PC-9 (cell line): ENCODE measurements around the gene SPINT1. TPM values are rescaled to one million over a fixed set of nuclear protein-coding genes. Genes with fewer than 3 reads are reported as not detected.
A peak's percentile ranks its signal among the peaks of the same experiment; 100 is the strongest.
"Not testable (repeated sequence)": the region's sequence is repeated elsewhere in the genome, so short reads cannot be mapped to it uniquely, and the experiment has no call there.

Experiments used
- BruUV-seq: library from RNA; stranded (reverse); fragments of 400-500 nt; replicated peaks from 2 replicates; lab custom pipeline; 2021; lab: Mats Ljungman, UMichigan
- CTCF ChIA-PET: fragments of 300-600 bp; sonication (Branson Sonifier 250); formaldehyde crosslinking; loops from one replicate; lab custom pipeline; 2022; ENCODE audit warnings: antibody characterized with exemption; lab: Charles Lee
- POLR2A ChIA-PET: fragments of 300-600 bp; sonication (Branson Sonifier 250); formaldehyde crosslinking; loops from one replicate; lab custom pipeline; 2022; ENCODE audit warnings: antibody characterized with exemption; ENCODE audit not compliant: unreplicated experiment; lab: Charles Lee
- DNase-seq, 2 experiments: peaks; one replicate each; pipeline versions ENCODE4 v3.0.0 to v3.0.0-alpha.2; 2015 to 2022; ENCODE audit warnings: mixed read lengths in 1 of 2
- H2AFZ ChIP-seq: fragments of 200-600 bp; sonication (generic); 2 replicates; pipeline ENCODE4 v1.8.1; 2017; ENCODE audit warnings: antibody characterized with exemption
- H3F3A ChIP-seq: fragments of 200-600 bp; sonication (generic); 2 replicates; pipeline ENCODE4 v1.8.1; 2017; ENCODE audit warnings: antibody characterized with exemption, mild to moderate bottlenecking, low read depth; ENCODE audit not compliant: insufficient read depth
- H3K27ac ChIP-seq: fragments of 200-600 bp; sonication (generic); 2 replicates; pipeline ENCODE4 v1.6.1; 2016; ENCODE audit warnings: mixed run types
- H3K27me3 ChIP-seq: fragments of 200-600 bp; sonication (generic); 2 replicates; pipeline ENCODE4 v1.6.1; 2016; ENCODE audit warnings: low read depth, mixed run types; ENCODE audit not compliant: insufficient read depth
- H3K36me3 ChIP-seq: fragments of 200-600 bp; sonication (generic); 2 replicates; pipeline ENCODE4 v1.6.1; 2016; ENCODE audit warnings: low read depth, mixed run types
- H3K4me1 ChIP-seq: fragments of 200-600 bp; sonication (generic); replicated peaks from 2 replicates; pipeline ENCODE4 v1.6.1; 2016; ENCODE audit warnings: mixed run types; ENCODE audit not compliant: insufficient read depth
- H3K4me2 ChIP-seq: fragments of 200-600 bp; sonication (generic); 2 replicates; pipeline ENCODE4 v1.6.1; 2017; ENCODE audit warnings: mixed run types
- H3K4me3 ChIP-seq: fragments of 200-600 bp; sonication (generic); 2 replicates; pipeline ENCODE4 v1.6.1; 2016; ENCODE audit warnings: mixed run types
- H3K79me2 ChIP-seq: fragments of 200-600 bp; sonication (generic); 2 replicates; pipeline ENCODE4 v1.6.1; 2017; ENCODE audit warnings: low read depth, mixed run types
- H3K9me2 ChIP-seq: fragments of 200-600 bp; sonication (generic); 2 replicates; pipeline ENCODE4 v1.8.1; 2017; ENCODE audit warnings: mild to moderate bottlenecking; ENCODE audit not compliant: insufficient read depth
- H3K9me3 ChIP-seq: fragments of 200-600 bp; sonication (generic); 2 replicates; pipeline ENCODE4 v1.8.1; 2016; ENCODE audit warnings: low read depth; ENCODE audit not compliant: insufficient read depth
- H4K20me1 ChIP-seq: fragments of 200-600 bp; sonication (generic); 2 replicates; pipeline ENCODE4 v1.8.1; 2017; ENCODE audit not compliant: insufficient read depth
- CTCF ChIP-seq: fragments of 200-600 bp; sonication (generic); conservative IDR thresholded peaks from 2 replicates; pipeline ENCODE4 v1.6.1; 2017; ENCODE audit warnings: mixed run types, antibody characterized with exemption, mild to moderate bottlenecking, moderate library complexity
- EZH2 ChIP-seq: fragments of 200-600 bp; sonication (generic); IDR thresholded peaks from 2 replicates; pipeline ENCODE4 v1.8.0; 2017; ENCODE audit warnings: antibody characterized with exemption, low read depth
- intact Hi-C: fragments of 100-400 bp; cut with micrococcal nuclease; formaldehyde crosslinking; loops from one replicate; pipeline ENCODE4 v1.10.0; 2022; ENCODE audit not compliant: unreplicated experiment
- total RNA-seq: library from RNA; stranded (reverse); gene quantifications from 2 replicates; pipeline ENCODE4 v1.2.3, GENCODE V29; 2021

SPINT1 gene
- total RNA-seq, 1 experiment from 2014 or later = 141 TPM

GRCh38 chr15:40857601-40858341, 13.9 kb downstream of the SPINT1 start:
- Histone ChIP-seq H3K36me3 (0 out of 2 replicates have a peak, but pooled peaks cover 4% of the 10 kb centered on the region), H4K20me1 (no peaks in the 10 kb centered on the region), H3F3A (peaks cover 47% of the 10 kb centered on the region), H3K79me2 (no peaks in the 10 kb centered on the region), H3K27me3 (no peaks in the 10 kb centered on the region), H3K4me1 (peaks cover 36% of the 10 kb centered on the region), H3K27ac (peak overlapping the region; percentile 89), H3K4me2 (peak overlapping the region; percentile 61), H2AFZ (no peak overlapping the region), H3K4me3 (no peak overlapping the region), H3K9me3 (no peaks in the 10 kb centered on the region), H3K9me2 (no peaks in the 10 kb centered on the region)
- no TSS peak for BruUV-seq
- ChIA-PET POLR2A (interaction anchor here (0.5 to 0.7 kb wide), 8 partner anchors 10 to 139 kb away, joined by 3 to 11 read pairs (median 5); partner anchors contain the start of gene ZFYVE19), CTCF (interaction anchor here (0.5 to 3.8 kb wide), 25 partner anchors 9 to 268 kb away, joined by 3 to 84 read pairs (median 6); partner anchors contain the start of genes DNAJC17, RHOV, SPINT1 and VPS18)
- intact Hi-C loops = loop anchor here (1.0 kb wide), 5 partner anchors 10 to 111 kb away; partner anchors contain the start of gene VPS18
- TF ChIP-seq EZH2 (no peak), CTCF (peak; percentile 87)
- DNase-seq = peak; percentile 85 to 95

- ChIA-PET POLR2A (no interaction called here), CTCF (interaction anchor here (0.6 to 3.8 kb wide), 16 partner anchors 10 to 1568 kb away, joined by 3 to 84 read pairs (median 8); partner anchors contain the start of genes C15orf62, RHOV and VPS18)
- H3F3A ChIP-seq = peaks cover 50% of the 10 kb centered on the region
- no peaks in the 10 kb centered on the region for H3K36me3 ChIP-seq
- no peaks in the 10 kb centered on the region for H4K20me1 ChIP-seq
- no peaks in the 10 kb centered on the region for H3K27me3 ChIP-seq
- no peaks in the 10 kb centered on the region for H3K79me2 ChIP-seq
- H2AFZ ChIP-seq = no peak overlapping the region
- BruUV-seq = no TSS peak
- peaks cover 46% of the 10 kb centered on the region for H3K4me1 ChIP-seq
- TF ChIP-seq EZH2 = no peak
- TF ChIP-seq CTCF = no peak
- H3K4me3 ChIP-seq = no peak overlapping the region
- intact Hi-C loops = no loop called here
- no peaks in the 10 kb centered on the region for H3K9me3 ChIP-seq
- no peaks in the 10 kb centered on the region for H3K9me2 ChIP-seq
- DNase-seq = no peak
- no peak overlapping the region for H3K4me2 ChIP-seq
- H3K27ac ChIP-seq = no peak overlapping the region
Observed at GRCh38 chr15:40858706-40859105, 14.9 kb downstream of the SPINT1 start.

GRCh38 chr15:40859206-40859851, 15.5 kb downstream of the SPINT1 start:
- Histone ChIP-seq H3K4me1 (peaks cover 51% of the 10 kb centered on the region), H3K36me3 (no peaks in the 10 kb centered on the region), H3K4me2 (no peak overlapping the region), H3K4me3 (no peak overlapping the region), H3K27me3 (no peaks in the 10 kb centered on the region), H3K79me2 (no peaks in the 10 kb centered on the region), H3F3A (peaks cover 50% of the 10 kb centered on the region), H4K20me1 (no peaks in the 10 kb centered on the region), H2AFZ (no peak overlapping the region), H3K9me3 (no peaks in the 10 kb centered on the region), H3K9me2 (no peaks in the 10 kb centered on the region), H3K27ac (no peak overlapping the region)
- TF ChIP-seq CTCF (peak; percentile 82), EZH2 (no peak)
- no TSS peak for BruUV-seq
- POLR2A ChIA-PET = interaction anchor here (0.6 kb wide), 2 partner anchors 14 to 276 kb away, joined by 3 to 5 read pairs; no protein-coding TSS in a partner anchor
- intact Hi-C loops = no loop called here
- peak; percentile 62 to 80 for DNase-seq
- CTCF ChIA-PET = interaction anchor here (0.6 to 3.8 kb wide), 13 partner anchors 9 to 125 kb away, joined by 3 to 84 read pairs (median 8); partner anchors contain the start of genes C15orf62, RHOV and VPS18

GRCh38 chr15:40861147-40861546, 17.3 kb downstream of the SPINT1 start:
- Histone ChIP-seq H3K4me3 (0 out of 2 replicates have a peak overlapping the region, but pooled peaks have one; percentile 14), H3K4me1 (peaks cover 64% of the 10 kb centered on the region), H3F3A (peaks cover 48% of the 10 kb centered on the region), H3K4me2 (peak overlapping the region; percentile 41; the same call in 1 of the 2 replicates), H3K27ac (peak overlapping the region; percentile 70)
- DNase-seq, H3K27me3 ChIP-seq, BruUV-seq, H3K79me2 ChIP-seq, H3K9me3 ChIP-seq, H4K20me1 ChIP-seq, H2AFZ ChIP-seq, H3K9me2 ChIP-seq, H3K36me3 ChIP-seq, intact Hi-C loops: not testable (repeated sequence)
- CTCF ChIA-PET = interaction anchor here (0.9 to 1.4 kb wide), 3 partner anchors 12 to 31 kb away, joined by 3 to 21 read pairs (median 4); no protein-coding TSS in a partner anchor
- POLR2A ChIA-PET = interaction anchor here (0.5 kb wide), 1 partner anchor 94 kb away, joined by 4 read pairs; no protein-coding TSS in a partner anchor
